ENCODE measurements around the gene LHFPL3. TPM values are rescaled to one million over a fixed set of nuclear protein-coding genes. Genes with fewer than 3 reads are reported as not detected.
"Not testable (repeated sequence)": the region's sequence is repeated elsewhere in the genome, so short reads cannot be mapped to it uniquely, and the experiment has no call there.

Gene LHFPL3
- total RNA-seq, 1 experiment from 2014 or later: not detected

DNA sequence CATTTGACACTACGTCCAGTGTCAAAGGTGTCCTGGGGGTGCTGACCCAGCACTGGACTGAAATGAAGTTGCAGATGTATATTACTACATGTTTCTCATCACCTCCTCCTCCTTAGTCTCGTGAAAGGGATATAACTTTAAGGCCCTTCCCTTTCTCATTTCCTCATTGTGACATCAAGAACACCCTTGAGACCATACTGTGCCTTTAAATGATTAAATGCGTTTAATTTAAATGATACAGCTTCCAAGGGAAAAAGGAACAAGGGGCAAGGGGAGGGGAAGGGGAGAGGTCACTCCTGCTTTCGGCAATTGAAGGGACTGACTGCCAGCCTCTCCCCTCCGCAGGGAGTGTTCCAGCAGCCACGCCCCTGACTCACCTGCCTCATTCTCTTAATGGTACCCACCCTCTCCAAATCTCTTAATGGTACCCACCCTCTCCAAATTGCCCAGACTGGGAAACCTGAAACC is 605.2 kb downstream of the LHFPL3 start:
- no peak for DNase-seq (ENCODE audit: low read depth)

DNA sequence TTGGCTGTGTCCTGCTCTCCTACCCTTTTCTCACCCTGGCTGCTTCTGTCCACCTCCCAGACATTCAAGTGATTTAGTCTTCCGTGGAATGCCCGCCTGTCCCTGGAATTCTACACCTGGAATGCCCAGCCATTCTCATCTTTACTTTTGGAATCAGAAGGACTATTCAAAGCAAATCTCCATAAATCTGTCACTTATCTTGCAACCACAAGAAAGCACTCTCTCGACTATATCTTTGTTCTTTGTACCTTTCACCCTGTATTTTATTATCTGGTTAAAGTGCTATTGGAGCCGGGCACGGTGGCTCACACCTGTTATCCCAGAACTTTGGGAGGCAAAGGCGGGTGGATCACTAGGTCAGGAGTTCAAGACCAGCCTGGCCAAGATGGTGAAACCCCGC is 606.3 kb downstream of the LHFPL3 start:
- no peak for DNase-seq (ENCODE audit: low read depth)

DNA sequence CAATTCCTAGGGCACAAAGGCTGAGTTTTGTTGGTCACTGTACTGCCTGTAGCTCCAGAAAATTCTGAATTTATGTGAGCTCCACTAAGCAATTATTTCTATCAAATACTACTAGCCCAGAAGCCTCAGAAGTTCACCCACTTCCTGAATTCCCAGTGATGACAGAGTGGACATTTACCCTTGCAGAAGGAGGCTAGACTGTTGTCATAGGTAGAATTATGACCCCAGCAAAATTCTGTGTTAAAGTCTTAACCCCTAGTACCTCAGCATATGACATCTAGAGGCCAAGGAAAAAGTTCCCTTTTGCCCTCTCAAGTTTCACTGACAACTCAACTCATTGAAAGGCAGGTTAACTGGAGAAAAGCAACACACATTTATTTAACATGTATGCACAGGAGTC is 606.9 kb downstream of the LHFPL3 start:
- DNase-seq (ENCODE audit: low read depth): no peak

DNA sequence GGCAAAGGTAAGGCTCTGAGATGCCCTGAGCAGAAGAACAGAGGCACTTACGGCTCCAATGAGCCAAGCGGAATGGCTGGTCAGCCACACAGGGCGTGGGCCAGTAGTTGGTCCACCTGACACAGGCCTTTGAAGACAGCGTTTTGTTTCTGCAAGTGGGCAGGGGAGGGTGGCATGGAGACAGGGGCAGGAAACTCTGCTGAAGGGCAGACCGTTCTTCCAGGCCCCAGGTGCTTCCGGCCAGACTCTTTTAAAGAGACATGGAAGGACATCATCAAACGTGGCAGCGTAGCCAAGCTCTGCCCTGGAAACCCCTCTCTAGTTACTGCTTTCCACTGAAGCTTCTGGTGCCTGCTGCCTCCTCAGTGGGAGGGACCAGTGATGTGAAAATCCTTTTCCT is 608.1 kb downstream of the LHFPL3 start:
- no peak for DNase-seq (ENCODE audit: low read depth)

DNA sequence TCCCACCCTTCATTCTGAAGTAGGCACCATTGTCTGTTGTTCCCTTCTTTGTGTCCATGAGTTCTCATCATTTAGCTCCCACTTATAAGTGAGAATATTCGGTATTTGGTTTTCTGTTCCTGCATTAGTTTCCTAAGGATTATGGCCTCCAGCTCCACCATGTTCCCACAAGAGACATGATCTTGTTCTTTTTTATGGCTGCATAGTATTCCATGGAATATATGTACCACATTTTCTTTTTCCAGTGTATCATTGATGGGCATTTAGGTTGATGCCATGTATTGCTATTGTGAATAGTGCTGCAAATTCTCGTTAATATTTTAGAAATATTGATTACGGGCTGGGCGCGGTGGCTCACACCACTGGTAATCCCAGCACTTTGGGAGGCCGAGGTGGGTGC is 609.1 kb downstream of the LHFPL3 start:
- DNase-seq (ENCODE audit: low read depth): not testable (repeated sequence)

DNA sequence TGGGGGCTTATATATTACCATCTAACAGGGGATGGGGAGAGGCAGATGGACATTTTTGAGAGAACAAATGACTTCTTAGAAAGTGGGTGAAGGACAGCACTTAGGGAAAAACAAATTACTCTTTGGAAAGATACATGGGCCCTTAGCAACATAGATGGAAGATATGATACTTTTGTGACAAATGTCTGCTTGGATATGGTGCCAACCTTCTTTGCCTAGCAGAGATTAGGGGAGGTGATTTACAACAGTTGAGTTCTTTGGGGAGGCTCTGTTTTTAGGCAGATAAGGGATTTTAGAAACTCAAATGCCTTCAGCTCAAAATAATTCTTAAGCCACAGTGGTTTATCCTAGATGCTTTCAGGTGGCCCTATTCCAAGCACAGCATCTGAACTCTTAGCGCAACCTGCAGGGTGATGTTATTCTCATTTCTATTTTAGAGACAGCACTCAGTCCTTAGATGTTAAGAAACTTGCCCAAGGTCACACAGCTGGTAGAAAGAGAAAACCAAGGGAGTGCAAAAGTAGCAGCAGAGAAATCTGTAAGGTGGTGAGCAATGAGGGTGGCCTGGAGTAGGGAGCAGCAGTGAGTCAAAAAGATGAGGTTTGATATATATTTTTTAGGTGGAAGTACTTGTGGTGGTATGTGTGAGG is 610.5 kb downstream of the LHFPL3 start:
- no peak for DNase-seq (ENCODE audit: low read depth)

DNA sequence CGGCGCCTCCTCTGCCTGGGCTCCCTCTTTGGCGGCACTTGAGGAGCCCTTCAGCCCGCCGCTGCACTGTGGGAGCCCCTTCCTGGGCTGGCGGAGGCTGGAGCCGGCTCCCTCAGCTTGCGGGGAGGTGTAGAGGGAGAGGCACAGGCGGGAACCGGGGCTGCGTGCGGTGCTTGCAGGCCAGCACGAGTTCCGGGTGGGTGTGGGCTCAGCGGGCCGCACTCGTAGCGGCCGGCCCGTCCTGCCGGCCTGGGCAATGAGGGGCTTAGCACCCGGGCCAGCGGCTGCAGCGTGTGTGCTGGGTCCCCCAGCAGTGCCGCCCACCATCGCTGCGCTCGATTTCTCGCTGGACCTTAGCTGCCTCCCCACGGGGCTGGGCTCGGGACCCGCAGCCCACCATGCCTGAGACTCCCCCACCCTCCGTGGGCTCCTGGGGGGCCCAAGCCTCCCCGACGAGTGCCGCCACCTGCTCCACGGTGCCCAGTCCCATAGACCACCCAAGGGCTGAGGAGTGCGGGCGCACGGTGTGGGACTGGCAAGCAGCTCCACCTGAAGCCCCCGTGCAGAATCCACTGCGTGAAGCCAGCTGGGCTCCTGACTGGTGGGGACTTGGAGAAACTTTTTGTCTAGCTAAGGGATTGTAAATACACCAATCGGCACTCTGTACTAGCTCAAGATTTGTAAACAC is 611.8 kb downstream of the LHFPL3 start:
- DNase-seq (ENCODE audit: low read depth): no peak

DNA sequence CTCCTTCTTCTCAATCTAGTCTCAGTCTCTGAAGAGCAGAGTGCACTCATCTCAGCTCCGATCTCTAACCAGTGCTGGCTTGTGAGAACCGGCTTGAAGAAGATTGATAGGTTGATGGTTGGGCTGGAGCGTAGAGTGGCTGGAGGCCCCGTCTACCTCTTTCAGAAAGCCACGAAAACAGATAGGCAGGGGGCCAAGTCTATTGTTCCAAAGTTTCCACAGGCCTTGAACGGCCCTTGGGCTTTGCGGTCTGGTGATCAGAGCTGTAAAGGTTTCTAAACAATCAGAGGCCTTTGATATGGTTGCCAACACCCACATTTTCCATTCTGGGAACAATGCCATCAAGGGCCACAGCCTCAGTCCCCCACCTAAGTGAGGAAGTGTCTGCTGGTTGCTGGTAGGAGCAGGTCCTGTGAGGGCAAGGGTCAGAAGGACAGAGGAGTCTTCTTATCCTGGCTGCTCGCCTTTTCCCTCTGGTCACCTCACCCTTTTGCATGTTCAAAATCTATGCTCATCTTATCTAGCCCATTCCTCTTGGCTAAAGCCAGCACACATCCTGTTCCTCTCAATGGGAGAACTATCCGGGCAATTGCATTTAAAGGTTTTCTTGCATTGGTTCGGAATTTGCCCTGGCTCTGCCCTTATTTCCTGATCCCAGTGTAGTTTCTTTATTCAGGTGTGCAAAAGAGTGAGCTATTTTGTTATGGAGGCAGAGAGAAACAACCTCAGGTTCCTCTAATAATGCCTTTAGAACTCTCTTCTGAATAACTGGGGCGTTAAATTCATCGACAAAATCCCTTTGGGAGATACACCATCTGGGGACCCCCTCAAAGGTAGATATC is 615.3 kb downstream of the LHFPL3 start:
- peak; percentile 100 for DNase-seq (ENCODE audit: low read depth)

DNA sequence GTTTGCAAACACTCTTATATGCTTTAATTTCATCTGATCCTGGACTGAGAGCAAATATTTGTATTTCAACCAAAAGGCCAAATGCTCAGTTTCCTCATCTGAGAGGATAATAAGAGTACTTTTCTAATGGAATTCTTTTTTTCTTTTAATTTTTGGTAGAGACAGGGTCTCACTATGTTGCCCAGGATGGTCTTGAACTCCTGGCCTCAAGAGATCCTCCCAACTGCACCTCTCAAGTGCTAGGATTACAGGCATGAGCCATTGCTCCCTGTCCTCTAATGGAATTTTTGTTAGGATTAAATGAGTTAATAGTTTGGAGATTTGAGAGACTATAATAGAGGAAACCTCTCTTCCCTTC is 617.2 kb downstream of the LHFPL3 start:
- DNase-seq (ENCODE audit: low read depth): no peak

DNA sequence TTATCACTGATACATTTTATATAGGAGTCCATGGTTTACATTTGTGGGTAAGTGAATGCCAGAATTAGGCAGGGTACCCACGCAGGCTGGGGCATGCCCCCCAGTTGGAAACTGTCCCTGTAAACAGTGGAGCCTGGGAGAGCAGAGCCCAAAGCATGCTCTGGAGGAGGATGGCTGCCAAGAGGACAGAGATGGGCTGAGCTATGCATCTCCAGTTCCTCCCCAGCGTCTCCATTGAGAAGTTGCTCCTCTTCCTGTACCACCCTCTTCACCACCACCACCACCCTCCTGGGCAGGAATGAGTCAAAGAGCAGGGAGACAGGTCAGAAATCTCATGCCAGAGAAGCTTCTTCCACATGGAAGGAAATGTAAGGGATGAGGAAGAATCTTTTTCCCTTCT is 617.9 kb downstream of the LHFPL3 start:
- DNase-seq (ENCODE audit: low read depth): no peak

DNA sequence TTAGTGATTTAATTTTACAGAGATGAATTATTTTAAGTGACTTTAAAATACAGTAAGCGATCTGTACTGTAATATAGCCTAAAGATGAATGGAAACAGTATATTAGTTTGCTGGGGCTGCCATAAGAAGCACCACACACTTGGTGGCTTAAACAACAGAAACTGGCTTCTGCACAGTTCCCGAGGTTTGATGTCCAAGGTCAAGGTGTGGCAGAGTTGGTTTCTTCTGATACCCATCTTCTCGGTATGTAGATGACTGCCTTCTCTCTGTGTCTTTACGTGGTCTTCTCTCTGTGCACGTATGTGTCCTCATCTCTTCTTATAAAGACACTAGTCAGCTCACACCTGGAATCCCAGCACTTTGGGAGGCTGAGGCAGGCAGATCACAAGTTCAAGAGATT is 621.6 kb downstream of the LHFPL3 start:
- no peak for DNase-seq (ENCODE audit: low read depth)

DNA sequence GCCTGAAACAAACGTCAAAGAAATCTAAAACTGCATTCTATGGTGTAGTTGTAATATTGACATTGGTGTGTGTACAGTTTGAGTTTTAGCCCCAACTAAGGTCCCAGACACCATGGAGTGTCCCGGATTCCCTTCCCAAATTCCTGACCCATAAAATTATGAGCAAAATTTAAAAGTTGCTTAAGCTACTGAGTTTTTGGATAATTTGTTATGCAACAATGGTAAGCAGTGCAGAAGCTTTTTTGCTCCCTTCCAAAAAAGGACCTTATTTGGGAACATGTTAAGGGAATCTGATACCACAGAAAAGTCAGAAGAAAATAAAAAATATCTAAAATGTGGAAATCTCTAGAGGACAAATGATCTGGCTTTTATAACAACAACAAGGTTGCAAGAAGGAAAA is 622.4 kb downstream of the LHFPL3 start:
- no peak for DNase-seq (ENCODE audit: low read depth)

DNA sequence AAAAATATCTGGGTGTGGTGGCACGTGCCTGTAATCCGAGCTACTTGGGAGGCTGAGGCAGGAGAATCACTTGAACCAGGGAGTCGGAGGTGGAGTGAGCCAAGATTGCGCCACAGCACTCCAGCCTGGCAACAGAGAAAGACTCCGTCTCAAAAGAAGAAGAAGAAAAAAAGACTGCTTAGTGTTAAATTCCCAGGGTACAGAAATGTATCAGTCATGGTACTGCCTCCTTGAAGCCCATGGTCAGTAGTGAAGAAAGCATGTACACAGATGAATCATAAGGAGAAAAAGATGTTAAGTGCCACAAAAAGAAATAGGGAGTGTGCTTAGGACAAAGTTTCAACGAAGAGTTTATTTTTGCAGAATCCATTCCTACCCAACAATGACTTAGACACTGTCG is 623.1 kb downstream of the LHFPL3 start:
- DNase-seq (ENCODE audit: low read depth): peak; percentile 55

DNA sequence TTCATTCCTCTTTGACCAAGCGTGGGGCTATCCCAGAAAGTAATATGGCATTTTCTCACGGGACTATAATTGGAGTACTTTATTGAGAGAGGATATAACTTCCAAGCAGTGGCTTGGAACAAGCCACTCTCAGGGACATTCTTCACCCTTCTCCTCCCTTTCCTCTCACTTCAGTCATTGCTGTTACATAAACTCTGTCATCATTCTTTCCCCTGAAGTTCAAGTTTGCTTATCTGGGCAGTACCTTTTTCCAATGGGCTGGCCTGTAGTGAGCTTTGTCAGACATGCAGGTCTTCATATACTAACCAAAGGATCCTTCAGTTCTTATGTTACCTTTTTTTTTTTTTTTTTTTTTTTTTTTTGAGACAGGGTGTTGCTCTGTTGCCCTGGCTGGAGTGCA is 626.9 kb downstream of the LHFPL3 start:
- DNase-seq (ENCODE audit: low read depth): no peak

Other genes with a start within 250 kb of the LHFPL3 start
- gene ORC5, start 120.6 kb upstream of the LHFPL3 start, total RNA-seq (2014; rRNA removed; shearing (Covaris generic)): 33.3 and 37.1 TPM in 2 replicates

Data from RPMI7951 (cell line).